Activated T-cell treated with anti-CD3 and anti-CD28 coated beads, Interleukin-2, amount 50 U/mL, for 4 hours (primary cell): ENCODE data around the gene ACBD3. TPM values are rescaled to one million over a fixed set of nuclear protein-coding genes. Genes with fewer than 3 reads are reported as not detected.
A peak's percentile ranks its signal among the peaks of the same experiment; 100 is the strongest.

Experiments
- ATAC-seq, 2 donors: fragments of 200-7000 bp; cut with Tn5 transposase; one replicate each; pipeline ENCODE4 v1.10.0; 2021
- DNase-seq: peaks from one replicate; pipeline ENCODE4 v3.0.0-alpha.2; 2020
- H3K27me3 Mint-ChIP-seq: one replicate; pipeline ENCODE4 v1.8.0; 2021; ENCODE audit warnings: low read depth, mixed read lengths
- H3K36me3 Mint-ChIP-seq: one replicate; pipeline ENCODE4 v1.8.0; 2022; ENCODE audit warnings: mixed read lengths; ENCODE audit not compliant: insufficient read depth
- H3K4me1 Mint-ChIP-seq: one replicate; pipeline ENCODE4 v1.8.0; 2021; ENCODE audit warnings: low read depth, mixed read lengths
- H3K4me3 Mint-ChIP-seq: one replicate; pipeline ENCODE4 v1.8.0; 2021; ENCODE audit warnings: mild to moderate bottlenecking, moderate library complexity, mixed read lengths
- H3K9me3 Mint-ChIP-seq: one replicate; pipeline ENCODE4 v1.8.0; 2021; ENCODE audit warnings: mixed read lengths
- total RNA-seq, 3 donors: library from RNA; stranded (reverse); gene quantifications; one replicate each; pipeline ENCODE4 v1.2.1, GENCODE V29; 2021

Gene ACBD3
- total RNA-seq, 3 donors from 2014 or later = 20.9 to 24.4 (median 23.9) TPM

DNA sequence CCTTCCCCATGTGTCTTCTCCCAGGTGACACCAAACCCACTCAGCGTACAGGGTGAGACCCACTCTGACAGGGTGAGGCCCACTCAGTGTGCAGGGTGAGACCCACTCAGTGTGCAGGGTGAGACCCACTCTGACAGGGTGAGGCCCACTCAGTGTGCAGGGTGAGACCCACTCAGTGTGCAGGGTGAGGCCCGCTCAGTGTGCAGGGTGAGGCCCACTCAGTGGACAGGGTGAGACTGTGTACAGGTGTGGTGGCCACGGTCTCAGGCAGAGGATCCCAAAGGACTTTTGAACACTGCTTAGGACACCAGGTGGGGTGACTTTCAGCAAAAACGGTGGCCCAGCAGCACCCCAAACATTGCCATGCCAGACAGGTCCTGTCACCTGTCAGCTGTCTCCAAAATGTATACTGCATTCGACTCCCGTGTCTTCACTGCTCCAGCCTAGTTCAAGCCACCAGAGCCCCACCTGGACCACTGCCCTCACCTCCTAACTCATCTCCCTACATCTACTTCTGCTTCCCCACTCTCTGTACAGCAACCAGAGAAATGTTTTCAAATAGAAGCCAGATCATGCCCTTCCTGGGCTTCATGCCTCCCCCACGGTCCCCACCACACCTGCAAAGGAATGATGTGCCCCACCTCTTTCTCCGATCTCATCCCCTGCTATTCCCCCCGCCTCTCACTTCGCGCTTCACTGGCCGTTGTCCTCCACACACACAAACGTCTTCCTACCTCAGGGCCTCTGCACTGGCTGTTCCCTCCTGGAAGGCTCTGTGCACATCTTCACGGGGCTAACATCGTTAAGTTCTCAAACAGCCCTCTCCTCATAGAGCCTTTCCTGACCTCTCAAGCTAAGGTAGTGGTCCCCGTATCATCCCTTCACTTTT lies 52.1 kb downstream of the ACBD3 start:
- ATAC-seq (no peak), DNase-seq (no peak)
- Mint-ChIP-seq H3K4me3 (no peak overlapping the region), H3K9me3 (no peaks in the 10 kb centered on the region), H3K36me3 (no peaks in the 10 kb centered on the region), H3K27me3 (no peaks in the 10 kb centered on the region), H3K4me1 (peaks cover 4% of the 10 kb centered on the region)

DNA sequence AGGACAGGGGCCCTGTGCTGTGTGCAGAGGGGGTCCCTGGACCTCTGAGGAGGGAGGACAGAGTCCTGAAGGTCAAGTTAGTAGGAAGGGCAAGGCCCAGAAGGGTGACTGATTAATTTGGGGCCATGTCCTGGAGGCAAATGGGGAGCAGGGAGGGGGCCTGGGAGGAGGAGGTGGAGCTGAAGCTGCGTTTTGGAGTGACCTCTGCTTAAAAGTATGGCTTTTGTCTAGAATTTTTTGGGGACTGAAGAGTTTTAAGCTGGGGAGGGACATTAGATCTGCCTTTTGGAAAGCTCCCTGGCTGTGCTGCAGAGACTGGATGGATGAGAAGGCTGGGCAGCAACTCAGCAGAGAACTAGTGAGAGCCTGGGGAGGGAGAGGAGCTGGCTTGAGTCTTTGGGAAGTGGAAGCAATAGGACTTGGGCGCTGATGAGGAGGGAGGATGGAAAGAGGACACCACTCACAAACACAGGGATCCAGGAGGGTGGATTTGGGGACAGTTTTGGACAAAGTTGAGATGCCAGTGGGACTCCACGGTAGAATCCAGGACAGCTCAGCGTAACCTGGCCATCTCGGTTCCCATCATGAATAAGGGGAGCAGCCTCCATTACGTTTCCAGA lies 52.9 kb downstream of the ACBD3 start:
- DNase-seq (no peak), ATAC-seq (no peak)
- peaks cover 5% of the 10 kb centered on the region for H3K4me1 Mint-ChIP-seq
- no peak overlapping the region for H3K4me3 Mint-ChIP-seq
- H3K27me3 Mint-ChIP-seq = no peaks in the 10 kb centered on the region
- no peaks in the 10 kb centered on the region for H3K36me3 Mint-ChIP-seq
- H3K9me3 Mint-ChIP-seq = no peaks in the 10 kb centered on the region

DNA sequence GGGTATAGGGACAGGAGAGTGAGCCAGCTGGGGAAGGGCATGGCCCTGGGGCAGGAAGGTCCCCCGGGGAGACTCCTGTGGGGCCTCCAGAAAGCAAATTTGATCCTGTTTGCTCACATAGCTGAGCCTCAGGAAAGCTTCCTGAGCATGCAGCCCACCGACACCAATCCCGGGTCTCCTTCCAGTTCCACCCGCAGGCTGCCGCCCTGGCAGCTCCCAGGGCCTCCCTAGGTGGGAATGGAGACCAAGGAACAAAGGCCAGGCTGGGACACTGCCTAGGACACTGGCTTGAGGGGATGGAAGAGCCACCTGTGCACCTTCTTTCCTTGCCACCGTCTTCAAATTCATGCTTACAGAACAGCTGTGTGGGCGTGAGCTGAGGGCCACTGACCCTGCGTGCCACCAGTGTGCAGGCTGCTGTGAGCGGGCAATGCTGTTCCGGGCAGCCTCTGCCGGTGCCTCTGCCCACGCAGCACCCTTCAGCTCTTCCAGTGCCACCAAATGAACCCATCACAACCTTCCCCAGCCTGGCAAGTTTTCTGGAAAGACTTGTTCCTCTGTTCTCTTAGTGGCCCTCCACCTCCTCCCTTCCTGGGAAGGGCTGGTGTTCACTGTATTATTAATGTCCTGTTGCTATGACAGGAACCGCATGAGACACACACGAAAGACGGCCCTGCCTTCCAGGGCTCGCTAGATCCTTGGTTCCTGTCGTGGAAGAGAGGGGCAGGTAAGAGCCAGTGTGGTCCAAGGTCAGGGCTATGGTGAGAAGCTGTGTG lies 53.6 kb downstream of the ACBD3 start:
- H3K36me3 Mint-ChIP-seq = no peaks in the 10 kb centered on the region
- ATAC-seq (no peak), DNase-seq (no peak)
- H3K4me3 Mint-ChIP-seq = no peak overlapping the region
- H3K27me3 Mint-ChIP-seq = no peaks in the 10 kb centered on the region
- no peaks in the 10 kb centered on the region for H3K9me3 Mint-ChIP-seq
- peaks cover 7% of the 10 kb centered on the region for H3K4me1 Mint-ChIP-seq

DNA sequence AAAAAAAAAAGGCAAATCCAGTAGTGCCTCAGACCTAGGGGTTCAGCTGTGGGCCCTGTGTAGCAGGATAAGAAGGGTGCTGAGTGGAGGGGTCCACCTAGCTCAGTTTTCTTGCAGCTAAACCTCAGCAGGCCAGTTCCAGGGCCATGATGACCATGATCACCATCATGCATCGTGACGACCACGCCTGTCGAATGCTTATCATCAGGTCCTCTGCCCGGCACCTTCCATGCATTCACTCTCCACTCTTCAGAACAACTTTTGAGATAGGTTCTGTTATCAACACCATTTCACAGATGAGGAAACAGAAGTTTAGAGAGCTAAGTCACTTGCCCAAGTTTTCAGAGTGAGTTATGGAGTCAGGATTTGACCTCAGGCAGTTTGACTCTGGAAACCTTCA lies 54.9 kb downstream of the ACBD3 start:
- Mint-ChIP-seq H3K4me3 (no peak overlapping the region), H3K4me1 (peaks cover 15% of the 10 kb centered on the region)
- DNase-seq = no peak

DNA sequence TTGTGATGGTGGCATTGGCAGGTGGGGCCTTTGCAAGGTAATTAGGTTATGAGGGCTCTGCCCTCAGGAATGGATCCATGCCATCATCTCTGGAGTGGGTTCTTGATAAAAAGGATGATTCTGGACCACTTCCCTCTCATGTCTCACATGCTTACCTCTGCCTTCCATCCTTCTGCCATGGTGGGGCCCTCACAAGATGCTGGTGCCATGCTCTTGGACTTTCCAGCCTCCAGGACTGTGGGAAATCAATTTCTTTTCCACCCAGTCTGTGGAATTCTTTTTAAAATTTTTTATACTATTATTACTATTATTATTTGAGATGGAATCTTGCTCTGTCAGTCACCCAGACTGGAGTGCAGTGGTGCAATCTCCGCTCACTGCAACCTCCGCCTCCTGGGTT lies 57.3 kb downstream of the ACBD3 start:
- Mint-ChIP-seq H3K36me3 (no peaks in the 10 kb centered on the region), H3K4me3 (no peak overlapping the region), H3K27me3 (no peaks in the 10 kb centered on the region), H3K9me3 (no peaks in the 10 kb centered on the region), H3K4me1 (peaks cover 22% of the 10 kb centered on the region)
- DNase-seq = no peak
- ATAC-seq = no peak

More for the DNA sequence above, 54.9 kb downstream of the ACBD3 start:
- Mint-ChIP-seq H3K27me3 (no peaks in the 10 kb centered on the region), H3K36me3 (no peaks in the 10 kb centered on the region), H3K9me3 (no peaks in the 10 kb centered on the region)
- no peak for ATAC-seq

DNA sequence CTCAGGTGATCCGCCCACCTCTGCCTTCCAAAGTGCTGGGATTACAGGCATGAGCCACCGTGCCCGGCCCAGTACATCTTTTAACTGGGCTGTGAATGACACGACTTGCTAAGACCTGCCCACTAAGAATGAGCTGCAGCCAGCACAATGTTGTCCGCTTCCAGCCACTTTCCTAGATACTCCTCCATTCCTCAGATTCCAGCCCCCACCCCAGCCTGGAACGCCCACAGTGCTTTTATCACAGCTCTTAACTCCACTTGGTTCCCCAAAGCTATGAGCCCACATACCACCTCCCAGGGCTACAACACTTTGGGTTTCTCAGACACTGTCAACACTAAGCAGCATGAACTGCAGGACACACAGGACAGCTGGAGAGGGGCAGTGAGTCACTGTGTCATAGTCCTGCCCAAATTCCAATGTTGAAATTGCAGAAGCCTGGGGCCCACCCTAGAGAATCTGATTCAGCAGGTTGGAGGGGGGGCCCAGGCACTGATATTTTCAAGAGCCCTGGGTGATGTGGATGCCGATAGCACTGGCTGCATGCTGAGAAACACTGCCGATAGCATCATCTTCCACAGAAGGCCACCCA lies 58.0 kb downstream of the ACBD3 start:
- Mint-ChIP-seq H3K36me3 (no peaks in the 10 kb centered on the region), H3K9me3 (no peaks in the 10 kb centered on the region), H3K27me3 (no peaks in the 10 kb centered on the region), H3K4me3 (no peak overlapping the region), H3K4me1 (peaks cover 26% of the 10 kb centered on the region)
- no peak for ATAC-seq
- DNase-seq = no peak

DNA sequence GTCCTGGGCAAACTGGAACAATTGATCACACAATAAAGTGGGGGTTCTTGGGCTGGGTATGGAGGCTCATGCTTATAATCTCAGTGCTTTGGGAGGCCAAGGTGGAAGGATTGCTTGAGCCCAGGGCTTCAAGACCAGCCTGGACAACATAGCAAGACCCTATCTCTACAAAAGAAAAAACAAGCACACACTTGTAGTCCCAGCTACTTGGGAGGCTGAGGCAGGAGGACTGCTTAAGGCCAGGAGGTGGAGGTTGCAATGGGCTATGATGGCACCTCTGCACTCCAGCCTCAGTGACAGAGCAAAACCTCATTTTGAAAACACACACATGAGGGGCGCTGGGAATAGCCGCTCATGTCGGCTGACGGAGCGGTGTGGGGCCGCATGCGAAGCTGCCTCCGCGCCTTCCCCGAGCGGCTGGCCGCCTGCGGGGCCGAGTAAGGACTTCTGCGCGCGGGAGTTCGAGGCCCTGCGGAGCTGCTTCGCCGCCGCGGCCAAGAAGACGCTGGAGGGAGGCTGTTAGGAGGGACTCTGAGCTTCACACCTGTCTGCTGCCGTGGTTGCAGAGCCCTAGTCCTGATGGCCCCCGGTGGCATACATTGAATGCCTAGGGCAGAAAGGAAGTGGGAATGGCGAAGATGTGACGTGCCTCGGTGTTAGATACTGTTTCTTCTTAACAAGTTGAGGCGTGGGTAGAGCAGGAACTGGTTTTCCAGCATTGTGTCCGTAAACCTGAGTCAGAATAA lies 59.5 kb downstream of the ACBD3 start:
- Mint-ChIP-seq H3K27me3 (no peaks in the 10 kb centered on the region), H3K4me1 (peaks cover 32% of the 10 kb centered on the region), H3K9me3 (no peaks in the 10 kb centered on the region), H3K36me3 (no peaks in the 10 kb centered on the region), H3K4me3 (no peak overlapping the region)
- ATAC-seq (no peak), DNase-seq (no peak)

DNA sequence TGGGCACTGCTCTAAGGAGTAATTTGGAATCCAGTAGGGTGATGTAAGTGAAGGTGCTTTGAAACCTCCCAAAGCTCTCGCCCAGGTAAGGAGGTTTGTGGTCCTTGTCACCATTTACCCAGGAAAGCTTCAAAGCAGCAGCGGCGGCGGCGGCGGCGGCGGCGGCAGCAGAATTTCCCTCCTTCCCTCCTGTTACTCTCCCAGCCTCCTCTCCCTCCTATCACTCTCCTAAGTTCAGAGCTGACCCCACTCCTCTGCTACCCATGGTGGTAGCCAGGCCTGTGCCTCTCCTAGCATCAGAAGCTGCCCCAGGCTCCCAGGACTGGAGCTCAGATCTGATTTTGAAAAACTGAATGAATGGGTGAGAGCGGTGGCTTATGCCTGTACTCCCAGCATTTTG lies 60.7 kb downstream of the ACBD3 start:
- DNase-seq = no peak
- no peak overlapping the region for H3K4me3 Mint-ChIP-seq
- ATAC-seq = no peak
- no peaks in the 10 kb centered on the region for H3K36me3 Mint-ChIP-seq
- peaks cover 35% of the 10 kb centered on the region for H3K4me1 Mint-ChIP-seq
- H3K27me3 Mint-ChIP-seq = no peaks in the 10 kb centered on the region
- no peaks in the 10 kb centered on the region for H3K9me3 Mint-ChIP-seq

DNA sequence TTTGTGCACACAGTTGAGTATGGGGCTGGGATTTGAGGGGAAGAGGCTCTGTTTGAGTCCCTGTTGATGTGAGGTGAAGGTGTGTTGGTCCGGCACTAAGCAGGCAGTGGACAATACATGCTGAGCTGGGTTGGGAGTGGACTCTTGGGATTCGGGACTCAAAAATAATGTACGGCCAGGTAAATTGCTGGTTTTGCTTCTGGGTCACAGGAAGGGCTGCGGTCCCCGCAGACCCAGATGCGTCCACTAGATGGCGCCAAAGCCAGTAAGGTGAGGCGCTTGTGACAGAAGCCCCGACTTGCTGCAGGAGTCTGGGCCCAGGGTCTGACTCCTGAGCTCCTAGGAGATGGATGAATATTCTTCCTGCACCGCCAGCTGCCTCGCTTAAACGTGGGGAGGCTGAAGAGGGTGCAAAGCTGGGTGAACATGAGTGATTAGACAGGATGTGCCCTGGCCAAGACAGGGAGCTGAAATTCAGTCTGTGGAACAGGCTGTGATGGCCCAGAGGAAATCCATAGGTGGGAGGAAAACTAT lies 61.4 kb downstream of the ACBD3 start:
- H3K4me1 Mint-ChIP-seq = peaks cover 38% of the 10 kb centered on the region
- DNase-seq (peak; percentile 91), ATAC-seq (peak; percentile 18 to 38)
- H3K4me3 Mint-ChIP-seq = no peak overlapping the region
- H3K9me3 Mint-ChIP-seq = no peaks in the 10 kb centered on the region
- no peaks in the 10 kb centered on the region for H3K36me3 Mint-ChIP-seq
- H3K27me3 Mint-ChIP-seq = no peaks in the 10 kb centered on the region

DNA sequence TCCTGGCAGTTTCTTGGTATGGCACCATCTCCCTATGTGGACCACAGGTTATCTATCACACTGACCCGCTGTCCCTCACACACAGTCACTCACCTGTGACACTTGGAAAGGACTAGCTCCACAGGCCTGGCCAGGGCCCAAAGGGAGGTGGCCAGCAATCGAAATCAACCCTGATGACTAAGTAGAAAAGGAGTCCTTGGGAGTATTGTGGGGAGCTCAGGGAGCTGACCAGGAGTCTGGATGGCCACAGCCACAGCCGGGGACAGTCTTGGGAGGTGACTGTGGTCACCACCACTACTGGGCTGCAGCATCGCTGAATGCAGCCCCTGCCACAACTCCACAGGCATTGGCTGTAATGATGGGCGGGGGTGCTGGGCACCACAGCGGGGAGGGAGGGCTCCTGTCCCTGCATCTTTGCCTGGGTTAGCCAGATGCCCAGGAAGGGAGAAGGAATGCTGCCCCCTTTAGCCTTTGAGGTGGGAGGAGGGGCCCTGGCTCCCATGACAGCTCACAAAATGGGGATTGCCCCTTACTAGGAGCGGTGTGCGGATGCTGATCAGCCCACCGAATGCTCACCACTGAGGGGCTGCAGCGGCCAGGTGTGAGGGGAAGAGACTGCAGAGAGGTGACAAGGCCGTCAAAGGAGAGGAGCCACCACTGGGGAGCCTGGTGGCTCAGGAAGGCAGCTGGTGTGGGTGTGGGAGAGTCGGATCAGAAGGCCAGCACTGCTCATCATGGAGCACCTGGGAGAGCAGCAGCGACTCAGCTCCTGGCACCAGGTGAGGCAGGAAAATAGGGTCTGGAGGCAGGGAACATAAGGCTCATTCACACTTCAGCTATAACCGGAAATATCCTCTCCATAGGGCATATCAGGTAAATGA lies 62.7 kb downstream of the ACBD3 start:
- DNase-seq (no peak), ATAC-seq (no peak)
- no peaks in the 10 kb centered on the region for H3K36me3 Mint-ChIP-seq
- peak overlapping the region; percentile 83 for H3K4me3 Mint-ChIP-seq
- peaks cover 38% of the 10 kb centered on the region for H3K4me1 Mint-ChIP-seq
- no peaks in the 10 kb centered on the region for H3K27me3 Mint-ChIP-seq
- H3K9me3 Mint-ChIP-seq = no peaks in the 10 kb centered on the region

DNA sequence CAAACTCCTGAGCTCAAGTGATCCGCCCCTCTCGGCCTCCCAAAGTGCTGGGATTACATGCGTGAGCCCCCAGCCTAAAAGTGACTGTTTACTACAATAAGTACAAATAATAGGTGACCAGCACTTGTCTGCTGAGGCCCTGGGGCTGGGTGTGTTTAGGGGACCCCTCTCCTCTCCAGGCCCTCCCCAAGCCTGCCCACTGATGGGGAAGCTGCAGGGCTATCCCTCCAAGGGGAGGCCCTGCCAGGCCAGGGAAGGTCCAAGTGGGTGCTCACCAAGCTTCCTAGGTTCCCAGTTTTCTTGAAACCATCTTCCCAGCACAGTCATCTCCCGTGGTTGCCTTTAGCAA lies 63.4 kb downstream of the ACBD3 start:
- H3K36me3 Mint-ChIP-seq = no peaks in the 10 kb centered on the region
- H3K27me3 Mint-ChIP-seq = no peaks in the 10 kb centered on the region
- DNase-seq = no peak
- no peaks in the 10 kb centered on the region for H3K9me3 Mint-ChIP-seq
- no peak for ATAC-seq
- H3K4me3 Mint-ChIP-seq = peak overlapping the region; percentile 83
- H3K4me1 Mint-ChIP-seq = peaks cover 37% of the 10 kb centered on the region

DNA sequence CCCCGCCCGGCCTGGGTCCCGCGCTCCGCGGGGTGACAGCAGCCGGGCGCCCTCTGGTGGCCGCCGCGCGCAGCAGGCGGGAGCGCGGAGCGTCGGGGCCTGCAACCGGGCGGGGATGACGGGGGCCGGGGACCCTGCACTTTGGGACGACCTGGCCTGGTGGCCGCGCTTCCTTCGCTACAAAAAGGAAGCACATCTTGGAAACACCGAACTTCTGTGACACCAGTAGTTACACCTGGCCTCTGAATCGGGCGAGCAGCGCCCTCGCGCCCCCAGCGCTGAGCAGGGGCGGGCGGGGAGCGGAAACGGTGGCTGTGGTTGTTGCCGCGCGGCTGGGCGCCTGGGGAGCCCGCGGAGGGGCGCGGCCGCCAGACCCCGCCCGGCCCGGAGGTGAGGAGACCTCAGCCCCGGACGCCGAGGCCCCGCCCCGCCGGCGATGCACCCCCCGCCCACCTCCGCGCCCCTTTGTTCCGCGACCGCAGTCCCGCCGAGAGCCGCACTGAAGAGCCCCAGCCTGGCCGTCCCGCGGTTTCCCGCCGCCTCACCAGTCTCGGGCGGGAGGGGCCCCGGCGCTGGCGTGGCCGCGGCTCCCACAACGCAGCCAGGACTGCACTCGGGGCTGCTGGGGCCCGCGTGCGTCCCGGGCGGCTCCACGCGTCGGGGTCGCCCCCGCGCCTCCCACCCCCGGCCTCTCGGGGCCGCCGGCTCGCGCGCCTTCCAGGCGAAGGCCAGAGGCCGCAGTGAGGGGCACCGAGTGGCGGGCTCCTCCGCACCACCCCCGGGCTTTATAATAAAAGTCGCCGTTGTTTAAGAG lies 64.7 kb downstream of the ACBD3 start:
- H3K4me3 Mint-ChIP-seq = peak overlapping the region; percentile 83
- H3K36me3 Mint-ChIP-seq = no peaks in the 10 kb centered on the region

More for the DNA sequence above, 64.7 kb downstream of the ACBD3 start:
- peak; percentile 76 to 77 for ATAC-seq
- Mint-ChIP-seq H3K4me1 (peaks cover 29% of the 10 kb centered on the region), H3K27me3 (no peaks in the 10 kb centered on the region), H3K9me3 (no peaks in the 10 kb centered on the region)
- peak; percentile 67 for DNase-seq
